ENCODE data around the gene LRFN2. TPM values are rescaled to one million over a fixed set of nuclear protein-coding genes. Genes with fewer than 3 reads are reported as not detected.

The LRFN2 gene
- total RNA-seq, 2 donors from 2014 or later, result 0.62 TPM; not detected in 1

DNA sequence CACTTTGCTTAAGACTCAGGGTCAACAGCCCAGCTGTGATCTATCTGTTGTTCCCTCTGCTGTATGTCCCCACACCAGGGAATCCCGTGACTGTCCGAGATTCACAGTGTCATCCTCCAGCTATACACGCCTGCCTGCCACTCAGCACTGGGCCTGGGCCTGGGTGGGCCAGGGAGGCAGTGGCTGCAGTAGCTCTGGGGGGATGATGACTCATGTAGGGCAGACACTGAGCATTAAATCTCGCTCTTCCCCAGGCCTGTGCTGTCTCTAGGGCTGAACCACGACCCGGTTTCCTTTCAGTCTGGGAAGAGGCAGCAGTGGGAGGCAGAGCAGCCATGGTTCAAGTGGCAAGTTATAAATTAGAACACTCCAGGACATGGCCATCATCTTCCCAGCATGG is 173.9 kb downstream of the LRFN2 start:
- Histone ChIP-seq H3K27me3 (replicated peaks; ENCODE audit: insufficient read depth) (no peaks in the 10 kb centered on the region), H3K4me1 (replicated peaks) (no peaks in the 10 kb centered on the region), H3K36me3 (no peaks in the 10 kb centered on the region), H3K9me3 (no peaks in the 10 kb centered on the region), H3K4me3 (no peak overlapping the region), H3K27ac (no peak overlapping the region)
- TF ChIP-seq, protein P1, sequence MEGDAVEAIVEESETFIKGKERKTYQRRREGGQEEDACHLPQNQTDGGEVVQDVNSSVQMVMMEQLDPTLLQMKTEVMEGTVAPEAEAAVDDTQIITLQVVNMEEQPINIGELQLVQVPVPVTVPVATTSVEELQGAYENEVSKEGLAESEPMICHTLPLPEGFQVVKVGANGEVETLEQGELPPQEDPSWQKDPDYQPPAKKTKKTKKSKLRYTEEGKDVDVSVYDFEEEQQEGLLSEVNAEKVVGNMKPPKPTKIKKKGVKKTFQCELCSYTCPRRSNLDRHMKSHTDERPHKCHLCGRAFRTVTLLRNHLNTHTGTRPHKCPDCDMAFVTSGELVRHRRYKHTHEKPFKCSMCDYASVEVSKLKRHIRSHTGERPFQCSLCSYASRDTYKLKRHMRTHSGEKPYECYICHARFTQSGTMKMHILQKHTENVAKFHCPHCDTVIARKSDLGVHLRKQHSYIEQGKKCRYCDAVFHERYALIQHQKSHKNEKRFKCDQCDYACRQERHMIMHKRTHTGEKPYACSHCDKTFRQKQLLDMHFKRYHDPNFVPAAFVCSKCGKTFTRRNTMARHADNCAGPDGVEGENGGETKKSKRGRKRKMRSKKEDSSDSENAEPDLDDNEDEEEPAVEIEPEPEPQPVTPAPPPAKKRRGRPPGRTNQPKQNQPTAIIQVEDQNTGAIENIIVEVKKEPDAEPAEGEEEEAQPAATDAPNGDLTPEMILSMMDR (IDR thresholded peaks at IDR 0.05), result no peak
- TF ChIP-seq POLR2A (IDR thresholded peaks at IDR 0.05), result no peak
- no peak for DNase-seq (ENCODE audit: low spot score)
- intact Hi-C loops (cut with DNase I), result no loop called here
- WGBS, result 76% methylated on average over 6 of the region's 6 CpGs

DNA sequence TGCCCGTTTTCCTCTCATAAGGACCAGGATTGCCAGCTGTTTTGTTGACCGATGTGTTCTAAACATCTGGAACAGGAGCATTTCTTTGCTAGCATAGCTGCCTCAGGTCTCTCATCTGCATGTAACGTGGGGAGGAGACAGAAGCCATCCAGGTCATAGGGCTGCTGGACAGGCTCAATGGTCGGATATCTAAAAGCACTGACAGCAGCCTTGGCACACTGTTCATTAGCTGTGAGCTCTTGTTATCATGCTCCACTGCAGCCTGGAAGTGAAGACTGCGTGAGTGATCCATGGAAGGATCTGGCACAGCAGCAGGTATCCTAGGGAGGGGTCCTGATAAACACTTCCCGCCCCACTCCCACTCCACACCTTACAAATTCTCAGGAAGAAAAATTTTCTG is 175.3 kb downstream of the LRFN2 start:
- Histone ChIP-seq H3K27me3 (replicated peaks; ENCODE audit: insufficient read depth) (no peaks in the 10 kb centered on the region), H3K9me3 (no peaks in the 10 kb centered on the region), H3K4me1 (replicated peaks) (no peaks in the 10 kb centered on the region), H3K4me3 (no peak overlapping the region), H3K36me3 (no peaks in the 10 kb centered on the region), H3K27ac (no peak overlapping the region)
- 91% methylated on average over 6 of the region's 6 CpGs for WGBS
- DNase-seq (ENCODE audit: low spot score), result no peak
- intact Hi-C loops (cut with DNase I), result no loop called here
- TF ChIP-seq POLR2A (IDR thresholded peaks at IDR 0.05) (no peak), POLR2AphosphoS5 (IDR thresholded peaks at IDR 0.05) (no peak)
- TF ChIP-seq, protein P1 (IDR thresholded peaks at IDR 0.05), result no peak

GRCh38 chr6:40410821-40411220 is 176.3 kb downstream of the LRFN2 start:
- no peak overlapping the region for H3K4me3 ChIP-seq
- no peaks in the 10 kb centered on the region for H3K27me3 ChIP-seq (replicated peaks; ENCODE audit: insufficient read depth)
- TF ChIP-seq POLR2AphosphoS5 (IDR thresholded peaks at IDR 0.05), result no peak
- TF ChIP-seq, protein P1 (IDR thresholded peaks at IDR 0.05), result no peak
- no peak for TF ChIP-seq POLR2A (IDR thresholded peaks at IDR 0.05)
- no peaks in the 10 kb centered on the region for H3K36me3 ChIP-seq
- H3K4me1 ChIP-seq (replicated peaks), result no peaks in the 10 kb centered on the region
- H3K27ac ChIP-seq, result no peak overlapping the region
- WGBS, result 6% methylated on average over 1 of the region's 1 CpG
- no peak for DNase-seq (ENCODE audit: low spot score)
- no peaks in the 10 kb centered on the region for H3K9me3 ChIP-seq
- intact Hi-C loops (cut with DNase I), result no loop called here

DNA sequence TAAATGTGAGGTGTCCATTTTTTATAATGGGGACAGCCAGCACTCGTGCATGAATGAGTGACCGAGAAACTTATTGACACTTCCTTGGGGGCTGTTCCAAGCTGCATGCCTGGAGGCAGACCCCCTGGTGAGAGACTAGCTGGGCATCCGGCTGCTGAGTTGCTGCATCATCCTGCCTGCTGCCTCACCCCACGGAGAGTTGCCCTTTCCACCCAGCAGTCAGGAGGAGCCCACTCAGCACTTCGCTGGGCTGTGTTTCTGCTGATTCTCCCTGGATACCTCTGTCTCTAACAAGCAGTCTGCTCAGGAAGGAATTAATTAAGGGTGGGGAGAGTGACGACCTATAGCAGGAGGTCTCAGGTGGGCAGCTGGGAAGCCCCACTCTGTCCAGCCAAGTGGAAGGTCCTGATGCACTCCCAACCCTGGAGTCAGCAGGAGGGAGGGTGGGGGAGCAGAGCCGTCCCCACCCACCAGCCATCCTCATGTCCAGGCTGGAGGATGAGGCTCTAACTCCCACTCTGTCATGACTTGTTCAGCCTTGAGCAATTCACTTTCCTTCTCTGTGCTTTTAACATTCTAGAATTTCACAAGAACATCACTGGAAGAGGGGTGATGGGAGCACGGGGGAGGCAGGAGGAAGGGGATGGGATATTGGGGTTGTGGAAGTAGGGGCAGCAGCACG is 177.3 kb downstream of the LRFN2 start:
- no peaks in the 10 kb centered on the region for H3K9me3 ChIP-seq
- H3K27me3 ChIP-seq (replicated peaks; ENCODE audit: insufficient read depth), result no peaks in the 10 kb centered on the region
- WGBS, result 55% methylated on average over 9 of the region's 9 CpGs
- H3K4me1 ChIP-seq (replicated peaks), result no peaks in the 10 kb centered on the region
- intact Hi-C loops (cut with DNase I), result no loop called here
- H3K4me3 ChIP-seq, result no peak overlapping the region
- no peak for DNase-seq (ENCODE audit: low spot score)
- H3K27ac ChIP-seq, result no peak overlapping the region
- no peaks in the 10 kb centered on the region for H3K36me3 ChIP-seq
- TF ChIP-seq, protein P1 (IDR thresholded peaks at IDR 0.05), result no peak
- TF ChIP-seq POLR2AphosphoS5 (IDR thresholded peaks at IDR 0.05) (no peak), POLR2A (IDR thresholded peaks at IDR 0.05) (no peak)

DNA sequence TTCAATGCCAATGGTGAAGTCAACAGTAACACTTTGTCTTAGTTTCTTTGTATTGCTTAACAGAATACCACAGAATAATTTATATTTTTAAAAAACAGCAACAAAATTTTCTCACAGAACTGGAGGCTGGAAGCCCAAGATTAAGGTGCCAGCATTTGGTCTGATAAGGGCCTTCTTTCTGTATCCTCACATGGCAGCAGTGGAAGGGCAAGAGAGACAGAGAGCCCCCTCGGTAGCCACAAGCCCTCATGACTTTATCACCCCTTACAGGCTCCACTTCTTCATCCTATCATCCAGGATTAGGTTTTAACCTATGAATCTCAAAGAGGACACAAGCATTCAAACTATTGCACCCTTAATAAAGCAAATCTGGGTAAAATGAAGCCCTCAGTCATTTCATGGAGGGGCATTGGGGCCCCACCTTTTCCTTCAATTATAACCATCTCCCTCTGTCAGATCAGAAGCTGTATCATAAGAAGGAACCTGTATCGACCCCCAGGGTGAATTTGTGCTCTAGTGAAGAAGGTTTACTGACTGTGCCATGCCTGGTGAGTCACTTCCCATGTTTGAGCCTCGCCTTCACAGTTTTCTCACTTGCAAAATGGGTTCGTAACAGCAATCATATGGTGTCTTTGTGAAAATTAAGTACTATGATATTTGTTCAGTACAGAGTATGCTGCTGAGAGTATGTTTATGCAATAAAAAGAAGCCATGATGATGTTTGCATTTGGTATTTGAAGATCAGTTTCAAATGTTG is 178.2 kb downstream of the LRFN2 start:
- Histone ChIP-seq H3K27ac (no peak overlapping the region), H3K27me3 (replicated peaks; ENCODE audit: insufficient read depth) (no peaks in the 10 kb centered on the region), H3K4me3 (no peak overlapping the region), H3K4me1 (replicated peaks) (no peaks in the 10 kb centered on the region), H3K9me3 (no peaks in the 10 kb centered on the region), H3K36me3 (no peaks in the 10 kb centered on the region)
- WGBS, result 85% methylated on average over 4 of the region's 4 CpGs
- DNase-seq (ENCODE audit: low spot score), result no peak
- intact Hi-C loops (cut with DNase I), result no loop called here
- TF ChIP-seq POLR2A (IDR thresholded peaks at IDR 0.05), result no peak
- TF ChIP-seq POLR2AphosphoS5 (IDR thresholded peaks at IDR 0.05), result no peak
- TF ChIP-seq, protein P1 (IDR thresholded peaks at IDR 0.05), result no peak

Measured in prostate gland (tissue), 2 donors.